NCI-H1930 (cell line): ENCODE data around the gene GSTM2.
A peak's percentile ranks its signal among the peaks of the same experiment; 100 is the strongest.

ENCODE experiments used
- DNase-seq, 2 experiments: peaks; one replicate each; lab custom pipeline; 2025; lab: John Stamatoyannopoulos, UW

The GSTM2 gene

DNA sequence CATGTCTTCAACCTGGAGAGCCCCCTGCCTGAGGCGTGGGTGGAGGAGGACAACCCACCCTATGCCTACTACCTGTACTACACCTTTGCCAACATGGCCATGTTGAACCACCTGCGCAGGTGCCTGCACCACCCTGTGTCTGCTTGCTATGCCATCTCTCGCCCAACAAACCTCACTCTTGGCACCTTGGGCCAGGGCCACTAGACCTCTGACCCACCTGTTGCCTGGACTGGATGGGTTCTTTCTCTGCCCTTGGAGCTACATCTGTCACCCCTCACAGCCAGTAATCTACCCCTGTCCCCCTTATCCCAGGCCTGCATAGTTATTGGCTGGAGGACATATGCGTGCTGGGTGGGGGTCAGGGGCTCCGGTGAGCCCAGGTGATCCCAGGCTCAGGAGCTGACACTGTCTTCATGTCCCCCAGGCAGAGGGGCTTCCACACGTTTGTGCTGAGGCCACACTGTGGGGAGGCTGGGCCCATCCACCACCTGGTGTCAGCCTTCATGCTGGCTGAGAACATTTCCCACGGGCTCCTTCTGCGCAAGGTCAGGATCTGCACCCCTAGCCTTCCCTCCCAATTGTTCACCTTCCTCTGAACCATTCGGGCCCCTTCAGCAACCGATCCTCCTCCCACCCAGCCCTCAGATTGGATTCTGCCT, 38.4 kb upstream of the GSTM2 start:
- DNase-seq = no peak

DNA sequence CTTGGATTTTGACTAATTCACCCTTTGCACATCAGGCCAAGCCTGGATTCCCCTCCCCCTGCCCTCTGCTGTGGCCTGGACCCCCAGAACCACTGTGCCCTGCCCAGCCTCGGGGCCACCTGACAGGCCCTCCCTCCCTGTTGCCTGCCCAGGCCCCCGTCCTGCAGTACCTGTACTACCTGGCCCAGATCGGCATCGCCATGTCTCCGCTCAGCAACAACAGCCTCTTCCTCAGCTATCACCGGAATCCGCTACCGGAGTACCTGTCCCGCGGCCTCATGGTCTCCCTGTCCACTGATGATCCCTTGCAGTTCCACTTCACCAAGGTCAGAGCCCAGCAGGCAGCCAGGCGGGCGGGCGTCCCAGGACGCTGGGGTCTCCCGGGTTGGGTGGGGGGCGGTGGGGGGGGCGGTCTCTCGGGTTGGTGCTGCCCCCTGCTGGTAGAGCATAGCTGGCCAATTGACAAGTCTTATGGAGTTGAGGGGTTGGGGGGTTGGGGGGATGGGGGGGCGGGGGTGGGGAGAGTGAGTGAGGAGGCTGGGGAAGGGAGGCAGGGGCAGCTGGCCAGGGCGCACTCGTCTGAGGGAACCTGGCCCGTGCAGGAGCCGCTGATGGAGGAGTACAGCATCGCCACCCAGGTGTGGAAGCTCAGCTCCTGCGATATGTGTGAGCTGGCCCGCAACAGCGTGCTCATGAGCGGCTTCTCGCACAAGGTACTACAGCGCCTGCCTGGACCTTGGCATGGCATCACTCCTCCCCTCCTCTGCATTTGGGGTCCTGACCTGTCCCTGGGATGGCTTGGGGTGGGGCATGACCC, 37.6 kb upstream of the GSTM2 start:
- no peak for DNase-seq

DNA sequence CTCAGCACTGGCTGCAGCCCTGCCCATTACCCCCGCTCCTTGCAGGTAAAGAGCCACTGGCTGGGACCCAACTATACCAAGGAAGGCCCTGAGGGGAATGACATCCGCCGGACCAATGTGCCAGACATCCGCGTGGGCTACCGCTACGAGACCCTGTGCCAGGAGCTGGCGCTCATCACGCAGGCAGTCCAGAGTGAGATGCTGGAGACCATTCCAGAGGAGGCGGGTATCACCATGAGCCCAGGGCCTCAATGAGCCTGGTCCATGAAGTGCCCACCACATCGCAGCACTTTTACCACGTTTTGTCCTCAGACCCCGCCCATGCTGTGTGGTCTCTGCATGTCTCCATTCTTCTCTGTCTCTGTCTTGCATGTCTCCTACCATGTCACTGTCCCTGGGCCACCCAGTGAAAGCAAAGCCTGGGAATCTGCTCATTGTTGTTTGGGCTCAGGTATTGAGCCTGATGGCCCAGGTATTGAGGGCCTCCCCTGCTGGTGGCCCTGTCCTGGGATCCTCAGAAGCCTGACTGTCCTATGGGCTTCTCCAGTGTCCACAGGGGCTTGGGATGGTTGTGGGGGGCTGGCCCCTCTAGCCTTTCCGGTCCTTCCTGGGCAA, 36.9 kb upstream of the GSTM2 start:
- no peak for DNase-seq

DNA sequence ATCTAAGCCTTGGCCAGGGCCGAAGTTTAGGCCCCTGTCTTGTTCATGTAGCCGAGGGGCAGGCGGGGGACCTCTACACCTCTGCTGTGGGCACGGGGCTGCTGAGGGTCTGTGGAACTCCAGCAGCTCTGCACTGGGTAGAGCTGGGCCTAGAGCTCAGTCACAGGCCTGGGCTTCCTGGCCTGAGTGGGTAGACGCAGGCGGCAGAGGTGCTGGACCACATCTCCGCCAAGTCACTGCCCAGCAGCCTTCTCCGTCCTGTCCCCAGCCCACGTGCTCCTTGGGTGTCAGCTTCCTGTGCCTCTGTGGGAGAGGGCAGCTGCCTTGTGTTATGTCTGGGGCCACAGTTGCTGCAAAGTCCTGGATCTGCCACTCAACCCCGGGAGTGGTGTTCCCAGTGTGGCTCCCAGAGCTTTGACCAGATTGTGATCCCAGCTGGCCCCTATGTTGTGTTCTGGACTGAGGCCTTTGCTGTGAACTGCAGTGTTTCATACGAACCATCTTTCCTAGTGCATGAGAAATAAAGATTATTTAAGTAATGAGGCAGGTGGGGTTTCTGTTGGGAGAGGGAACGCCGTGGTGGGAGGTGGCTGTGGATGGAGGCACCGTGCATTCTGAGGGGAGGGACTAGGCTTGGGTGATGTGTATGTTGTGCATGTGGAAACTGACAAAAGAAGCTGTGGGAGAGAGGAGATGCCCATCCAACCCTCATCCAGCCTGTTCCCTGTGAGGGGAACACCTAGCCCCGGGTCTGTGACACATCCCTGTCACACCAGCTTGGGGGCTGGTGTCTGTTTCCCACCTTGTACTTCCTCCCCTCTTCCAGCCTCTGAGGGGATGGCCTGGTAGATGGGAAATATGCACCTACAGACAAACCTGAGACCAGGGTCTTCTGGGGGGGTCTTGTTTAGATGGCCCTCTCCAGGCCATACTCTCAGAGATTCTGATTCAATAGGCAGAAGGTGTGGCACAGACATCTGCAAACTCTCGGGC, 36.0 kb upstream of the GSTM2 start:
- DNase-seq = no peak

DNA sequence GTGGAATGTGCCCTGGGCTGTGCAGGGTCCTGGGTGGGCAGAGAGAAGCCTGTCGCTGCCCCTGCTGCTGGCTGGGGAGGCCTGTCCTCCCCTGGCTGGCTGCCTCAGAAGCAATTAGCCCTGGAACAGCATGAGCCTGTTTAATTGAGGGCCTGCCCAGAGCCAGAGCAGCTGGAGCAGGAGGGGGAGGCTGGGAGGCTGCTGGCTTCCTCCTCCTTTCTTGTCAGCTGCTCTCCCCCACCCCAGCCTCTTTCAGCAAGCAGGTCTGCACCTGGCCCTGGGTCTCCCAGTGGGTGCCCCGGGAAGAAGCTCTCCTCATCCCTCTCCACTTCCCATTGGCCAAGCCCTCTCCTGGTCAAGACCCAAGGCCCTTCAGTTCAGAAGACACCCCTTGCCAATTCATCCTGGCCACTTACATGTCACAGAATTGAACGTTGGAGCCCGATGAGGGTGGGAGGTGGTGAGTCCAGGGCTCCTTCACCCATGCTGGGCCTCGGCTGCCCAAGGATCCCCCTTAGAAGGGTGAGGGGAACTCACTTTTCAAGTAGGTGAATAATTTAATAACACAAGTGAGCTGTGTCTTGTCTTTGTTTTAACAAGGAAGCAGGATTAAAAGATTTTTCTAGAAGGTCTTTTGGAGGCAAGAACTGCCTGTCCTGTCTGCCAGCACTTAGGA, 35.0 kb upstream of the GSTM2 start:
- DNase-seq = no peak

DNA sequence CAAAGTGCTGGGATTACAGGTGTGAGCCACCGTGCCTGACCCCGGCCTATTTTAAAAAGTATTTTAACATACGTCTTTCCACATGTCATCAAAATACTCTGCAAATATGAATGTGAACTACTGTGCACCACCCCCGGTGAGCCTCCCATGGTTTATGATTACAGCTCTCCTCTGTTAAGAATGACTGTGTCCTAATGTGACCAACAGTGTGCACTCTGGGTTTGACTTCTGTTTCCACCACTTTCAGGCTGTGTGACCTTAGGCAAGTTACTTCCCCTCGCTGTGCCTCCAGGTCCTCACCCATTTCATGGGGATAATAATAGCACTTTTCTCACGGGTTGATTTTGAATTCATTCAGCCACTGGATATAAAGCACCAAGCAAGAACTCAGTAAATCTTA, 33.6 kb upstream of the GSTM2 start:
- DNase-seq = no peak

DNA sequence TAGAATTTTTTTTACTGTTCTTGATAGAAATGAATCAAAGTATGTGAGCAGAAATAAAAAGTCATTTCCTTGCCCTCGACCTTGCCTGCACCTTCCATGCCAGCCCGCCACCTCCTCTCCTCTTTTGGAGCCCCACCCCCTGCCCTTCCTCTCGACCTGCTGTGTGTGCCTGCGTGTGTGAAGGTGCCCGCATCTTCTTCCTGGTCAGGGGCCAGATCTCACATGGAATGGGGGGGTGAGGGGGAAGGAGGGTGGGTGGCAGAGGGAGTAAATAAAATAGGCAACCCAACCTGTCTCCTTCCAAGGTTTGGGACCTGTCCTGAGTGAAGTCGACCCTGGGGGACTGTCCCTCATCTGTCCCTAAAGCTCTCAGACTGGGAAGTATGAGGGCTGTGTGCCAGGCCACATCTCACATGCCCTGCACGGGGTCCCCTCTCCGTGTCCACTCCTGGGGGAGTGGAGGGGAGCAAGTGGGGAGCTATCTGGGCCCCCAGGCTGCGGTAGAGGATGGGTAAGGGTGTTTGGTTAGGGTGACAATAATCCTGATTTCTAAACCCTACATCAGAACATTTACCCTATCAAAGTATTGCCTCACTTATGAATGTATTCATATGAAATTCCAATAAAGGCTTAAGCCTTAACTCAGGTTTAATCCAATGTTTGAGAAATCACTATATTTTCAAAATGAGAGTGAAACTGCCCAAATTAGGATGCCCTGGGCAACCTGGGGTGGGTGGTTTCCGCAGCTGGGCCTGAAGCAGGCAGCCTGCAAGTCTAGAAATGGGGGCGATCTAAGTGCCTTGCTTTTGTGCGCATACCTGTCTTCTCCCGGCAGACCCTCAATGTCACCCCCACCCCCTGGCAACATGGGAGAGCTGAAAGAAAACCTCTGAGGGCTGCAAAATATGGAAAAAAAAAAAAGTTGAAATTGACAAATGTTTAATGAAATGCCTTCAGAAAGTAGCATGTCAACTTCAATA, 32.8 kb upstream of the GSTM2 start:
- DNase-seq = no peak

DNA sequence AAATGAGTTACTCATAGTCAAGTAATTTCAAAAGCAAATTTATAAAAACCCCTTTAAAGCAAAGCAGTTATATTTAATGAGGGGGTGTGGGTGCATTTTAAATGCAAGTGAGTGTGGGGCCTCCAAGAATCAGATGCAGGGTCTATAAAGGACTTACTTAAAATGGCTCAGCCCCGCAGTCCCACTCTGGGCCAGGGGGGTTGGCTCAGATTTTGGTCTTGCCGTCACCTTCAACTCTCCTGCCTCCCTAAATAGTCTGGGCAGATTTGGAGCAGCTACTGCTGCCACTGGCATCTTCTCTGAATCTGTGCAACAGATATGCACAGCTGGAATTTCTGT, 32.0 kb upstream of the GSTM2 start:
- DNase-seq = no peak

DNA sequence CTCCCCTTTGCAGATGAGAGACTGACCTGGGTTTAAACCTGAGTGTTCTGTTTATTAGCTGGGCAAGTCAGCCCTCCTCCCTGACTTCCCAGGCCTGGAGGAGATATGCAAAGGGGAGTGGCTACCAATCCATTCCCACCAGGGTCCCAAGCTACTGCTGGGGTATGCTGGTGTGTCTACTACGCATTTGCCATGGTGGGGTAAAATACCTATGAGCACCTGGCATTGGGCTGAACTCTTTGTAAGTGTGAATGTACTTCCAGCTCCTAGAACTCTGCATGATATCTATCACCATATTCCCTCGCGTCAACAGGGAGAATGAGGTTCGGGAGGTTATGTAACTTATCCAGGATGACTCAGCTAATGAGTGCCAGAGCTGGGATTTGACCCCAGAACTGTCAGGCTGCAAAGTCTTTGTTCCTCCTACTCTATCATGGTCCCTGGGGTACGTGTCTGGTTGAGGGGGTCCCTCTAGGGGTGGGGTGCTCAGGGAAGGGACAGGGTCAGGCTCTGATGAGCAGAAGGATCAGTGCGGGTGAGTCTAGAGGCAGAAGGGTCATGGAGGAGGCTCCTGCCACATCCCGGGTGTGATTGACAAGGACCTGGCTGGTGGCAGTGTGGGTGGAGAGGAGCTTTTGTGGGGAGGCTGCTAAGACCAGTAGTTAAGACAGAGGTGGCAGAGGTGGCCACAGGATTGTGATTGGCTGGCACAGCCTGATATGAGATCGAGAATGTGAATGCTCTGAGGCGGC, 31.5 kb upstream of the GSTM2 start:
- DNase-seq = no peak

DNA sequence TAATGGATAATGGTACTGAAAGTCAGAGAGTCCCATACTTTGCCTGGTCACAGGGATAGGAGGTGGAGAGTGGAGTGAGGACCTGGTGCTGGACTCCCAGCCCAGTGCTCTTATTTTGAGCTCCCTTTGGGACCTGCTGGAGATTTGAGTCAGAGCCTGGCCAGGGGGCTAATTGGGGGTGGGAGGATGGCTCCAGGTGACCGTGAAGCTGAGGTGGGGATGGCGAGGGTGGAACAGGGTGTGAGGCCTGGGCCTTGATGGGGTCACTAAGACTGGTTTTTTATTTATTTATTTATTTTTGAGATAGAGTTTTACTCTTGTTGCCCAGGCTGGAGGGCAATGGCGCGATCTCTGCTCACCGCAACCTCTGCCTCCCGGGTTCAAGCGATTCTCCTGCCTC, 30.4 kb upstream of the GSTM2 start:
- no peak for DNase-seq

DNA sequence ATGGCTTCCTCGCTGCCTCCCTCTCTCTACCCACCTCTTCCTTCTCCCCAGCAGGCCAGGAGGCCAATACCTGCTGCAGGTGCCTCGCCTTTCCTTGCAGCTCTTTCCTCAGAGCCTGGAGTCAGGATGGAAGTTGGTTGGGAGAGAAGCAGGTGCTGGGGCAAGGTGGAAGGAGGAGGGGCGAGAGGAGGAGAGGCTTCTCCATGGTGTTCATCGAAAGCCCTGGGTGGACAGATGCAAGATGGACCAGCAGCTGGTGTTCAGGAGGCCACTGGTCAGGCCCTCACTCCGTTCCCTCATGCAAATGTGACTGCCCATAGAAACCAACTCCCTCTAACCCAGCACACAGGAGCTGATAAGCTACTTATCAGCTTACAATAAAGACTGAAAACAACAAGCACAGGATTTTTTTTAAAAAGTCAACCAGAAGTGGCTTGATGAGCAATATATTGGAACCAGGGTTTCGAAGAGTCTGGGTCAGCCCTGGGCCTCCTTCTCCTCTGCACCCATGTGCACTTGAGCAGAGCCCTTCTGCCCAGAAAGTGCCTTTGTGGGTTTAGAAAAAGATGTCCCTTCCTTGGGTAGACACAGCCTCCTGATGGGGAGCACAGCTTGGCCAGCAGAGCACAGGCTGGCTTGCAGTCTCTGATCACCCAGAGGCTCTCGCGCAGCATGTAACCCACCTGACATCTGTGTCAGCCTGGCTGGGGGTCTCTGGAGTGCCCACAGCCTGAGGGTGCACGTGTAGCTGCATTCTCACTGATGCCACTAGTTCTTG, 28.6 kb upstream of the GSTM2 start:
- no peak for DNase-seq

DNA sequence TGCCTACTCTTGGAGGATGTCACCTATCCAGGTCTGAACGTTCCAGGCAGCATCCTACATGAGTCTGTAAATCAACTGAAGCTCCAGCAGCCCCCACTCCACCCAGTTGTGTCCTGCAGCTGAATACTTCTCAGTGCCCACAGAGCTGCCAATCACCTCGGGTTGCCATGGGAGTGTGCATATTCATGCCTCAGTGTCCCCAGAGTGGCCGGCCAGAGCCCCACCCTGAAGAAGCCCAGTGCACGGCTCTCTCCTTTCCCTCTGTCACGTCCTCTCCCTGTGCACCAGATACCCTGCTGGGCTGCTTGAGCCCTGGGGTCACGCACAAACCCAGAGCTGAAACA, 28.0 kb upstream of the GSTM2 start:
- no peak for DNase-seq

DNA sequence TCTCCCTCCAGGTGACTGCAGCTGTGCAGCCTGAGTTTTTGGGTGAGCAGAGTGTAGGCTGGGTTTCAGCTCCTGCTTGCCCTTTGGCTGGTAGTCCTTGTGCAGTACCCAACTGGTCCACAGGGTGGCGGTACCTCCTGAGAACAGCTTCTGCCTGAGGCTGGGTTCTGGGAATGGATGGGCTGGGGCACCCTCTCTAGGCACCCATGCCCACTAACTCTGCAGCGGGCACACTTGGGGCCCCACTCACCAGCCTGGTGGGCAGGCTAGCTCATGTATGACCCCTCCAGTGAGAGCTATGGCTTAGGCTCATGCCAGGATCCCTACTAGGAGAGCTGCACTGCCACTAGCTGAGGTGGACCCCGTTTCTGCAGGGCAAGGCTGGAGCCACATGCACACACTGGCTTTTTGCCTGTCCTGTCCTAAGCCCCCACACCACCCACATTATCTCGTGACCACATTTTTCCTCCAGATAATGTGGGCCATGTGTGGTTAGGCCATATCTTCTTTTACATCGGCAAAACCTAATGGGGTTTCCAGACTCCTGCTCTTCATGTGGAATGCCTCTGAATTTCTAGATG, 27.5 kb upstream of the GSTM2 start:
- peak; percentile 19 to 49 for DNase-seq

DNA sequence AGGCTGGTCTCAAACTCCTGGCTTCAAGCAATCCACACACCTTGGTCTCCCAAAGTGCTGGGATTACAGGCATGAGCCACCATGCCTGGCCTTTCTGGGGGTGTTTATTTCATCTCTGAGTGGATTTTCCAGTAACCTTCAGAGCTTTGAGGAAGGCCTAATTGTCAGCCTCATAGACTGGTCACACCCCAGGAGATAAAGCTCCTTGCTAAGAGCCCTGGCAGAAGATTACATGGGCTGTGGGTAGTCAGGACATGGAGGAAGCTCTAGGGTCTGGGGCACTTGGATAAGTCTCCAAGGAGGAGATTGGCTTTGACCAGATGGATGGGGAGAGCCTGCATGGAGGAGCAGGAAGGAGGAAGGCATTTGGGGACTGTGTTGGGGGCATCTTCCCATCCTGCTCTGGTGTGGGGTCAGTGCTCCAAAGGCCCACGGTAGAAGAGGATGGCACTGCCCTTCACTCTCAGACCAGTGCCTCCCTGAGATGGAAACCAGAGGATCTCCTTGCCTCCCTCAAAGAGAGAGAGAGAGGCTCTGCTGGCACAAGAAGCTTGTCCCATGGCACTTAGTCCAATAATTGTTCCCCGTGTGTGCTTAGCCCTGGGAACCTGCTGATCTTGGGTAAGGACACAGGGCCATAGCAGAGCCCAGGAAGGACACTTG, 26.6 kb upstream of the GSTM2 start:
- no peak for DNase-seq

DNA sequence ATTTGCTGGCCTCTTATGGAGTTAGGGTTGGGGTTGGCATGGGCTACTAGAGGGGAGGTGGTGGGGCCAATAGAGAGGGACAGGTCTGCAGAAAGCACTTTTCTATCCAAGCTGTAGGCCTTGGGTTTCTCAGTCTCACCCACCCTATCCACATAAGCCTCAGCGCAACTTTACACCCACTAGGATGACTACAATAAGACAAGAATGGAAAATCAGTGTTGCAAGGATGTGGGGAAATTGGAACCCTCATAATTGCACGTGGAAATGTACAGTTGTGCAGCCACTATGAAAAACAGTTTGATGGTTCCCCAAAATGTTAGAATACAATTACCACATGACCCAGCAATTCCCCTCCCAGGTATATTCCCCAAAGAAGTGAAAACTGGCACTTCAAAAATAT, 26.0 kb upstream of the GSTM2 start:
- no peak for DNase-seq

DNA sequence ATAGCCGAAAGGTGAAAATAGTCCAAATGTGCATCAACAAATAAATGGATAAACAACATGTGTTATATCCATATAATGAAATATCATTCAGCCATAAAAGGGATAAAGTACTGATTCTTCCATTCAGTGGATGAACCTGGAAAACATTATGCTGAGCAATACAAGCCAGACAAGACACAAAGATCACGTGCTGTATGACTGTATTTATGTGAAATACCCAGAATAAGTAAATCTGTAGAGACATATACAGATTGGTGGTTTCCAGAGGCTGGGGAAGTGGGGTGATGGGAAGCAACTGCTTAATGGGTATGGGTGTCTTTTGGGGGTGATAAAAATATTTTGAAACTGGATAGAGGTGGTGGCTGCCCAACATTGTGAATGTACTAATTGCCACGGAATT, 25.2 kb upstream of the GSTM2 start:
- no peak for DNase-seq

DNA sequence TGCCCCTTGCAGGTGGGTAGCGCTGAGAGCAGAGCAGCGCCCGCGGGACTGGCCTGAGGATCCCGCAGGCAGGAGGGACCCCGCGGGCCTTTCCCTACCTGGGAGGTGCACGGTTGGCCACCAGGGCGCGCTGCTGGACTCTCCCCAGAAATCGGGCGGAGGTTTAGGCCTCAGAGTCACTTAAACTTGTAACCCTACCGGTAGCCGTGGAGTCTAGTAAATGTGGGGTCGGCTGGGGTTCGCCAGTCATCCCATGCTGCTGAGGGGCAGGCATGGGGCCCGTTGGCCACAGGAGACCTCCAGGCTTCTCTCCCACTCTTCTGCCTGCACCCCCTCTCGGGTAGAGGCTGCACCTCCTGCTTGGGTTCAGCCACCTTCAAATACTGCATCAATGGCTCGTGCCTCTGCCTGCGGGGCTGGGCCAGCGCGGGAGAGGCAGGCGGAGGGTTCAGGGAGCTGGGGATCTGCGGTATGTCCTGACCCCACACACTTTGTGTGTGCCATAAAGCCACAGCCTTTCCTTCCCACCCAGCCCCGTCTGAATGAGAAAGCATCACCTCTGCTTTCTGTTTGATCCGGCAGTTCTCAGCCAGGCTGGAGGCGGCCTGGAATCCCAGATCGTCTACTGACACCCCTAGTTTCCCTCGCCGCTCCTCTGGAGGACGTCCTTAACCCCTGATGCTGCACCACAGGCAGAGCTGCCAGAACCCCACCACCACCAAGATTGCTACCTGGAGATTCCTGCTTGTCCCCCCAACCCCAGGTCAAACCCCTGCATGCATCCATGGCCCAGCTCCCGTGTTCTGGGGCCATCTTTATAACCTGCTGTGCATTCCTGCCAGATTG, 24.2 kb upstream of the GSTM2 start:
- DNase-seq = peak in 1 of 2 experiments; percentile 41
